Esophagus squamous epithelium (tissue), 5 donors: ENCODE results near the gene ATP11A. TPM values are rescaled to one million over a fixed set of nuclear protein-coding genes. Genes with fewer than 3 reads are reported as not detected.

ENCODE experiments used
- DNase-seq: peaks from one replicate; lab custom pipeline; 2025; lab: John Stamatoyannopoulos, UW
- H3K27ac ChIP-seq, 4 donors: fragments of 200-600 bp; sonication (generic); one replicate each; pipeline ENCODE4 v1.5.1; 2016 to 2019; ENCODE audit warnings: mild to moderate bottlenecking in 1 of 4
- H3K27me3 ChIP-seq, 4 donors: fragments of 200-600 bp; sonication (generic); 1 replicate in 3 of 4; 2 replicates in 1 of 4; pipeline versions ENCODE4 v1.5.1 to v1.6.0; 2017 to 2021; ENCODE audit warnings: antibody characterized with exemption in 1 of 4
- H3K36me3 ChIP-seq, 3 donors: fragments of 200-600 bp; sonication (generic); one replicate each; pipeline ENCODE4 v1.5.1; 2016 to 2019
- H3K4me1 ChIP-seq, 3 donors: fragments of 200-600 bp; sonication (generic); one replicate each; pipeline ENCODE4 v1.5.1; 2017 to 2019
- H3K4me3 ChIP-seq, 4 donors: fragments of 200-600 bp; sonication (generic); 1 replicate in 3 of 4; 2 replicates in 1 of 4; pipeline ENCODE4 v1.5.1; 2016 to 2019; ENCODE audit warnings: mild to moderate bottlenecking in 2 of 4, moderate library complexity in 1 of 4
- H3K9me3 ChIP-seq, 3 donors: fragments of 200-600 bp; sonication (generic); one replicate each; pipeline ENCODE4 v1.5.1; 2016 to 2019
- POLR2A ChIP-seq, 4 donors: fragments of 450-650 bp; IDR thresholded peaks; one replicate each; pipeline ENCODE4 v1.6.1; 2017; ENCODE audit warnings: antibody characterized with exemption in 4 of 4, mild to moderate bottlenecking in 4 of 4, moderate library complexity in 3 of 4
- WGBS, 2 donors: methylation state at CpG; one replicate each; pipeline ENCODE4 v1.1.5; 2018; 5-methylcytosine and 5-hydroxymethylcytosine counted together
- intact Hi-C: fragments of 100-400 bp; cut with DNase I; formaldehyde crosslinking; loops from one replicate; pipeline ENCODE4 v1.15.0; 2022
- total RNA-seq, 4 donors: library from RNA; depleted of rRNA; stranded (reverse); fragments of >200 nt; gene quantifications; one replicate each; pipeline ENCODE4 v1.1.0, GENCODE V29; 2016
- TF ChIP-seq, protein P1 (sequence below), 6 experiments: fragments of 450-650 bp in 4 of 6; fragments of 200-600 bp in 2 of 6; sonication (generic) in 2 of 6; IDR thresholded peaks; one replicate each; pipeline ENCODE4 v1.5.1; 2016 to 2019; ENCODE audit warnings: antibody characterized with exemption in 6 of 6, mild to moderate bottlenecking in 4 of 6, moderate library complexity in 4 of 6
- donor health status: DM: yes; HTN: yes; CAD: no.

ATP11A gene
- total RNA-seq, 4 donors from 2014 or later = 9.6 to 20.0 (median 16.1) TPM

DNA sequence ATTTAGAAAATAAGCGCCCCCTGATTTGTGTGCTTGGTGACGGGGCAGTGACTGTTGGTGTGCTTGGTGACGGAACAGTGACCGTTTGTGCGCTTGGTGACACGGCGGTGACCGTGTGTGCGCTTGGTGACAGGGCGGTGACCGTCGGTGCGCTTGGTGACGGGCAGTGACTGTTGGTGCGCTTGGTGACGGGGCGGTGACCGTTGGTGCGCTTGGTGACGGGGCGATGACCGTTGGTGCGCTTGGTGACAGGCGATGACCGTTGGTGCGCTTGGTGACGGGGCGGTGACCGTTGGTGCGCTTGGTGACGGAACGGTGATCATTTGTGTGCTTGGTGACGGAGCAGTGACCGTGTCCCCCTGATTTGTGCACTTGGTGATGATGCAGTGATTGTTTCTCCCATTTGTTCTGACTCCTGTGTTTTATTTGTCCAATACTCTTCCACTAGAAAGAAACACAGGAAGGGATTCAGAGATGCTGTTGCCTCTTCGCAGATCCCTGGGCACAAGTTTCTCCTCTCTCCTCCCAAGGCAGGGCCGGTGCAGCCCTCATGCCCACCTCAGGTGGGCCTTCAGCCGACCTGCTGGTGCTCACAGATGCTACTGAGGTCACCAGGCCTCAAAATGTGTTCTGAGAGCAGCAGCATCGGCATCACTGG is 128.3 kb downstream of the ATP11A start:
- Histone ChIP-seq H3K27ac (no peak overlapping the region), H3K9me3 (no peaks in the 10 kb centered on the region), H3K4me1 (no peaks in the 10 kb centered on the region), H3K36me3 (peaks cover 0 to 91% (median 5%) of the 10 kb centered on the region in 3 donors), H3K4me3 (no peak overlapping the region), H3K27me3 (no peaks in the 10 kb centered on the region)
- WGBS, 2 donors = 88 to 95% methylated on average over 14 to 24 of the region's 38 CpGs
- no peak for DNase-seq
- TF ChIP-seq, protein P1, sequence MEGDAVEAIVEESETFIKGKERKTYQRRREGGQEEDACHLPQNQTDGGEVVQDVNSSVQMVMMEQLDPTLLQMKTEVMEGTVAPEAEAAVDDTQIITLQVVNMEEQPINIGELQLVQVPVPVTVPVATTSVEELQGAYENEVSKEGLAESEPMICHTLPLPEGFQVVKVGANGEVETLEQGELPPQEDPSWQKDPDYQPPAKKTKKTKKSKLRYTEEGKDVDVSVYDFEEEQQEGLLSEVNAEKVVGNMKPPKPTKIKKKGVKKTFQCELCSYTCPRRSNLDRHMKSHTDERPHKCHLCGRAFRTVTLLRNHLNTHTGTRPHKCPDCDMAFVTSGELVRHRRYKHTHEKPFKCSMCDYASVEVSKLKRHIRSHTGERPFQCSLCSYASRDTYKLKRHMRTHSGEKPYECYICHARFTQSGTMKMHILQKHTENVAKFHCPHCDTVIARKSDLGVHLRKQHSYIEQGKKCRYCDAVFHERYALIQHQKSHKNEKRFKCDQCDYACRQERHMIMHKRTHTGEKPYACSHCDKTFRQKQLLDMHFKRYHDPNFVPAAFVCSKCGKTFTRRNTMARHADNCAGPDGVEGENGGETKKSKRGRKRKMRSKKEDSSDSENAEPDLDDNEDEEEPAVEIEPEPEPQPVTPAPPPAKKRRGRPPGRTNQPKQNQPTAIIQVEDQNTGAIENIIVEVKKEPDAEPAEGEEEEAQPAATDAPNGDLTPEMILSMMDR (IDR thresholded peaks at IDR 0.05) = no peak
- no peak for TF ChIP-seq POLR2A (IDR thresholded peaks at IDR 0.05)
- intact Hi-C loops = no loop called here

DNA sequence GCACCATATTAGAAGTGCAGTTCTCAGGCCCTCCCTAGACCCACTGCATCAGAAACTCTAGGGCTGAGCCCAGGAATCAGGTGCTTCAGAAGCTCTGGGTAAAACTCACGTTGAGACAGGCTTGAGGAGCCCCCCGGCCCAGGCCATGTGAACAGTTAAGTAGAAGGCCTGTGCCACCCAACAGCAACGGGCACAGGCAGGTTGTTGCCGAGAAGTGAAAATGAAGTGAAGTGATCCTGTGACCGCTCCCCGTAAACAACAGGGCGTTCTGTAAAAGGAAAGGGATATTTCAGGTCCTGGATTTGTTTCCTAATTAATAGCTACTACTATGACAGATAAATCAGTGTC is 128.8 kb downstream of the ATP11A start:
- no peaks in the 10 kb centered on the region for H3K9me3 ChIP-seq
- H3K27ac ChIP-seq = no peak overlapping the region
- peaks cover 0 to 91% (median 5%) of the 10 kb centered on the region in 3 donors for H3K36me3 ChIP-seq
- no peaks in the 10 kb centered on the region for H3K4me1 ChIP-seq
- DNase-seq = no peak
- TF ChIP-seq, protein P1 (IDR thresholded peaks at IDR 0.05) = no peak
- no peak for TF ChIP-seq POLR2A (IDR thresholded peaks at IDR 0.05)
- WGBS, 2 donors = 83 to 92% methylated on average over 5 to 7 of the region's 7 CpGs
- H3K27me3 ChIP-seq = no peaks in the 10 kb centered on the region
- intact Hi-C loops = no loop called here
- H3K4me3 ChIP-seq = no peak overlapping the region

DNA sequence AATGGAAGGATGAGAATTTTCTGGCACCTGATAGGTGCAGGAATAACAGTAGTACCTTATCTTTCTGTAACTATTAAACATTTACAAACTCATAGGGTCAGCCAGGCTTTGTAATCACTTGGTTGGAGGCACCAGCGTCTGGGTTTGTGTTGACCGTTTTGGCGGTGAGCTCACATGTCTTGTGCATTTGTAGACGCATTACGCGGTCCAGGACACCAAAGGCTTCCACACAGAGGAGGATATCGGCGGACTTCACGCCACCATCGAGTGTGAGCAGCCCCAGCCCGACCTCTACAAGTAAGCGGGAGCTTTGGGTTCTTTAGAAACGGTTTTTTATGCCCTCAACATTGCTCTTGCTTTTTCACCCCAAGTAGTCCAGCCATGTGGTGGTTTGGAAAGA is 129.3 kb downstream of the ATP11A start:
- no peak for TF ChIP-seq POLR2A (IDR thresholded peaks at IDR 0.05)
- TF ChIP-seq, protein P1 (IDR thresholded peaks at IDR 0.05) = no peak
- Histone ChIP-seq H3K4me1 (no peaks in the 10 kb centered on the region), H3K9me3 (no peaks in the 10 kb centered on the region), H3K27ac (no peak overlapping the region), H3K27me3 (no peaks in the 10 kb centered on the region), H3K4me3 (no peak overlapping the region), H3K36me3 (peaks cover 0 to 93% (median 5%) of the 10 kb centered on the region in 3 donors)
- 92 to 97% methylated on average over 13 of the region's 13 CpGs for WGBS, 2 donors
- intact Hi-C loops = no loop called here
- DNase-seq = no peak

DNA sequence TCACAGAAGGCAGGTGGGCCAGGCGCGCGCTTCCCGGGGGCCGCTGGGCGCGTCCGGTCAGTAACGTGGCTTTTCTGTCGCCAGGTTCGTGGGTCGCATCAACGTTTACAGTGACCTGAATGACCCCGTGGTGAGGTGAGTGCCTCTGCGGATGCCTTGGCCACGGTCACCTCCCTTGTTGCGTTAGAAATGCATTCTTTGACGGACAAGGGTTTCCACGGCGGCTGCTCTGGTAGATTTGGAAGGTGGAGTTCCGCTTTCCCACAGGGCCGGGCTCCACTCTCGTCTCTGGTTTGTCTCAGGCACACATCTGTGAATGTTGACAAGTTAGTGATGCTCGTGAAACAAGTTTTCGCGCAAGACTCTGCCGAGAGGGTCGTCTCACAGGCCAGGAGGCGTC is 130.0 kb downstream of the ATP11A start:
- 92 to 97% methylated on average over 17 to 18 of the region's 29 CpGs for WGBS, 2 donors
- DNase-seq = no peak
- H3K27ac ChIP-seq = no peak overlapping the region
- H3K27me3 ChIP-seq = no peaks in the 10 kb centered on the region
- intact Hi-C loops = no loop called here
- TF ChIP-seq, protein P1 (IDR thresholded peaks at IDR 0.05) = no peak
- H3K36me3 ChIP-seq = peaks cover 0 to 93% (median 5%) of the 10 kb centered on the region in 3 donors
- no peak overlapping the region for H3K4me3 ChIP-seq
- H3K9me3 ChIP-seq = no peaks in the 10 kb centered on the region
- H3K4me1 ChIP-seq = no peaks in the 10 kb centered on the region

DNA sequence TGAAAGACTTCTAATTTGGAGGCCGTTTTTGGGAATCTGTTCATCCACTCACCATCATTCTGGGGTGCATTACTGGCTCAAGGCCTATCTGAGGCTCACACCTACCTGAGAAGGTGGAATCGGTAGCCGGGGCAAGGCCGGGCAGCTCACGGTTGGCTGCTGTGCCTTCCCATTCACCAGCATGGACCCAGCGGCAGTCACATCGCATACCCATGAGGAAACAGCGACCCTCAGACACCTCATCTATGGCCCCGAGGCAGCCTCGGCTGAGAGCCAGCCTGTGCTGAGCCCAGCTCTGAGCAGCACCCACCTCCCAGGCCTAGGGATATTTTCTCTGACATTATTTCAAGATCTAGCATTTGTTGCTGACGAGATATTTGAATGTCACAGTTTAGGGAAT is 130.5 kb downstream of the ATP11A start:
- DNase-seq = no peak
- Histone ChIP-seq H3K9me3 (no peaks in the 10 kb centered on the region), H3K27ac (no peak overlapping the region), H3K4me3 (no peak overlapping the region), H3K4me1 (no peaks in the 10 kb centered on the region), H3K27me3 (no peaks in the 10 kb centered on the region), H3K36me3 (peaks cover 0 to 93% (median 5%) of the 10 kb centered on the region in 3 donors)
- TF ChIP-seq, protein P1 (IDR thresholded peaks at IDR 0.05) = no peak
- no peak for TF ChIP-seq POLR2A (IDR thresholded peaks at IDR 0.05)
- intact Hi-C loops = no loop called here
- WGBS, 2 donors = 93 to 95% methylated on average over 9 to 11 of the region's 11 CpGs
